Measurements from ENCODE around the gene CFAP299. TPM values are rescaled to one million over a fixed set of nuclear protein-coding genes. Genes with fewer than 3 reads are reported as not detected.

The CFAP299 gene
- total RNA-seq, 3 donors from 2014 or later, result under 0.01 to 0.15 TPM; not detected in 1

DNA sequence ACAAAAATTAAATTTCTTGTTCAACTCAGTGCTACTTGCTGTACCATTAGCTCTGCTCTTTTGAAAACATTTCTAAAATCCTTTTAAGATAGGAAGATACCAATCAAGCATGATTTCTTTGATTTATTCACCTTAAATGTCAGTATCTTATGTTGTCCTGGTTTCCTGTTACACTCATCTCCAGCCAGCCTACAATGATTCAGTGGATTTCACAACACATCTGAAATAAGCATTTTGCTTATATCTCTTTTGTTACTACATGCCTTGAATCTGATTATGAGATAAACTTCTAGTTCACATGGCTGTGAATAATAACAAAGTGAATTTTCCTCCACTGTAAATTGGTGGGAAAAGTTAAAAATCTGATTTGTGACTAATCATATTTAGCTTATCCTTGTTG lies 582.5 kb downstream of the CFAP299 start:
- DNase-seq (ENCODE audit: low spot score in 2 of 2), result no peak
- Histone ChIP-seq H3K9me3 (no peaks in the 10 kb centered on the region), H3K27ac (no peak overlapping the region), H3K36me3 (no peaks in the 10 kb centered on the region), H3K4me1 (no peaks in the 10 kb centered on the region), H3K27me3 (no peaks in the 10 kb centered on the region), H3K4me3 (no peak overlapping the region)
- no peak for TF ChIP-seq CTCF (IDR thresholded peaks at IDR 0.05)
- TF ChIP-seq POLR2A (IDR thresholded peaks at IDR 0.05), result no peak
- TF ChIP-seq POLR2AphosphoS5 (IDR thresholded peaks at IDR 0.05), result no peak
- intact Hi-C loops (cut with DNase I; ENCODE audit: low total_unique reads), result loop anchor here (10.0 kb wide), 1 partner anchor 1223 kb away; no protein-coding TSS in a partner anchor

- Histone ChIP-seq H3K9me3 (no peaks in the 10 kb centered on the region), H3K4me3 (no peak overlapping the region), H3K27me3 (no peaks in the 10 kb centered on the region), H3K27ac (no peak overlapping the region), H3K36me3 (no peaks in the 10 kb centered on the region), H3K4me1 (no peaks in the 10 kb centered on the region)
- TF ChIP-seq CTCF (IDR thresholded peaks at IDR 0.05) (no peak), POLR2A (IDR thresholded peaks at IDR 0.05) (no peak), POLR2AphosphoS5 (IDR thresholded peaks at IDR 0.05) (no peak)
- intact Hi-C loops (cut with DNase I; ENCODE audit: low total_unique reads), result no loop called here
- DNase-seq (ENCODE audit: low spot score in 2 of 2), result no peak
These were observed 585.9 kb downstream of the CFAP299 start for GRCh38 chr4:80921441-80921840.

DNA sequence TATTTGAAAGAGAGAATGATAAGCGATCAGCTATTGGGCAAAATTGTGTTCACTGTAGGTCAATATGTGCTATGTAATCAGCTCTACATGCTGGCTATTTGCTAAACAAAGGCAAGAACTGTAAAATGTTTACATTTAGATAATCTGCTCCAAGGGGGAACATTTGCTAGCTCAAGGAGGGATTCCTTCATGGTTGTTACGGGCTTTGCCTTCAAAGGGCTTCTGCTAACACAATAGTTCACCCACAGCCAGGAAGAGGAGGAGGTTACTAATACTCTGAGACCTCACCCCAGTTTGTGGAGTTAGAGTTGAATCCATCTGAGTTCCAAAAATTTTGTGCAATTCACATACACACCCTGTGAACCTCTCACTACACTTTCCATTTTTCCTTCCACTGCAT lies 587.4 kb downstream of the CFAP299 start:
- no peak for DNase-seq (ENCODE audit: low spot score in 2 of 2)

GRCh38 chr4:80925293-80925692 lies 589.8 kb downstream of the CFAP299 start:
- TF ChIP-seq POLR2A (IDR thresholded peaks at IDR 0.05) (no peak), POLR2AphosphoS5 (IDR thresholded peaks at IDR 0.05) (no peak), CTCF (IDR thresholded peaks at IDR 0.05) (no peak)

More for the DNA sequence above, 587.4 kb downstream of the CFAP299 start:
- TF ChIP-seq POLR2AphosphoS5 (IDR thresholded peaks at IDR 0.05) (no peak), POLR2A (IDR thresholded peaks at IDR 0.05) (no peak), CTCF (IDR thresholded peaks at IDR 0.05) (no peak)
- Histone ChIP-seq H3K27ac (no peak overlapping the region), H3K4me1 (no peaks in the 10 kb centered on the region), H3K36me3 (no peaks in the 10 kb centered on the region), H3K9me3 (no peaks in the 10 kb centered on the region), H3K27me3 (no peaks in the 10 kb centered on the region), H3K4me3 (no peak overlapping the region)
- intact Hi-C loops (cut with DNase I; ENCODE audit: low total_unique reads), result no loop called here

GRCh38 chr4:80926446-80926845 lies 590.9 kb downstream of the CFAP299 start:
- H3K4me1 ChIP-seq, result no peaks in the 10 kb centered on the region
- no peaks in the 10 kb centered on the region for H3K36me3 ChIP-seq
- no peaks in the 10 kb centered on the region for H3K27me3 ChIP-seq
- no peak overlapping the region for H3K27ac ChIP-seq
- no peak for TF ChIP-seq POLR2A (IDR thresholded peaks at IDR 0.05)
- TF ChIP-seq CTCF (IDR thresholded peaks at IDR 0.05), result no peak
- no peak for TF ChIP-seq POLR2AphosphoS5 (IDR thresholded peaks at IDR 0.05)
- H3K4me3 ChIP-seq, result no peak overlapping the region
- intact Hi-C loops (cut with DNase I; ENCODE audit: low total_unique reads), result no loop called here
- DNase-seq (ENCODE audit: low spot score in 2 of 2), result no peak
- no peaks in the 10 kb centered on the region for H3K9me3 ChIP-seq

More at GRCh38 chr4:80925293-80925692, 589.8 kb downstream of the CFAP299 start:
- Histone ChIP-seq H3K36me3 (no peaks in the 10 kb centered on the region), H3K4me3 (no peak overlapping the region), H3K27ac (no peak overlapping the region), H3K9me3 (no peaks in the 10 kb centered on the region), H3K4me1 (no peaks in the 10 kb centered on the region), H3K27me3 (no peaks in the 10 kb centered on the region)
- DNase-seq (ENCODE audit: low spot score in 2 of 2), result no peak
- intact Hi-C loops (cut with DNase I; ENCODE audit: low total_unique reads), result no loop called here
